NCI-H2081 treated with DMSO at 0.1 percent for 48 hours (cell line): ENCODE results near the gene HNRNPAB.
"Not testable (repeated sequence)": the region's sequence is repeated elsewhere in the genome, so short reads cannot be mapped to it uniquely, and the experiment has no call there.

Experiments
- DNase-seq: peaks from one replicate; lab custom pipeline; 2025; lab: John Stamatoyannopoulos, UW

Gene HNRNPAB

GRCh38 chr5:178212241-178213002 is 8.1 kb downstream of the HNRNPAB start:
- DNase-seq: no peak

GRCh38 chr5:178213003-178213461 is 8.7 kb downstream of the HNRNPAB start:
- DNase-seq: no peak

GRCh38 chr5:178213748-178214151 is 9.4 kb downstream of the HNRNPAB start:
- no peak for DNase-seq

GRCh38 chr5:178214160-178214803 is 9.9 kb downstream of the HNRNPAB start:
- no peak for DNase-seq

GRCh38 chr5:178215280-178216002 is 11.1 kb downstream of the HNRNPAB start:
- no peak for DNase-seq

- no peak for DNase-seq
These were observed 11.8 kb downstream of the HNRNPAB start for GRCh38 chr5:178216088-178216534.

GRCh38 chr5:178216779-178217178 is 12.4 kb downstream of the HNRNPAB start:
- no peak for DNase-seq

- DNase-seq: no peak
These were observed 14.0 kb downstream of the HNRNPAB start for GRCh38 chr5:178218237-178218776.

GRCh38 chr5:178218827-178219226 is 14.5 kb downstream of the HNRNPAB start:
- no peak for DNase-seq

GRCh38 chr5:178221282-178221681 is 16.9 kb downstream of the HNRNPAB start:
- no peak for DNase-seq

GRCh38 chr5:178221853-178222252 is 17.5 kb downstream of the HNRNPAB start:
- DNase-seq: no peak

GRCh38 chr5:178222292-178222691 is 18.0 kb downstream of the HNRNPAB start:
- DNase-seq: no peak

GRCh38 chr5:178223196-178223773 is 19.0 kb downstream of the HNRNPAB start:
- no peak for DNase-seq

GRCh38 chr5:178223828-178224335 is 19.5 kb downstream of the HNRNPAB start:
- no peak for DNase-seq

- DNase-seq: no peak
These were observed 20.1 kb downstream of the HNRNPAB start for GRCh38 chr5:178224403-178224802.

- DNase-seq: no peak
These were observed 20.8 kb downstream of the HNRNPAB start for GRCh38 chr5:178225174-178225573.

- DNase-seq: no peak
These were observed 22.9 kb downstream of the HNRNPAB start for GRCh38 chr5:178227138-178227659.

- no peak for DNase-seq
These were observed 23.6 kb downstream of the HNRNPAB start for GRCh38 chr5:178227929-178228328.

GRCh38 chr5:178228609-178229008 is 24.3 kb downstream of the HNRNPAB start:
- DNase-seq: no peak

GRCh38 chr5:178229111-178229510 is 24.8 kb downstream of the HNRNPAB start:
- not testable (repeated sequence) for DNase-seq

GRCh38 chr5:178229861-178230260 is 25.5 kb downstream of the HNRNPAB start:
- DNase-seq: no peak
